Sigmoid colon (tissue), 4 donors: ENCODE data around the gene CEND1.

Experiments used
- CTCF ChIP-seq, 4 experiments: fragments of 450-650 bp in 3 of 4; fragments of 200-600 bp in 1 of 4; IDR thresholded peaks; one replicate each; pipeline ENCODE4 v1.5.1; 2016 to 2019; ENCODE audit warnings: antibody characterized with exemption in 4 of 4, mild to moderate bottlenecking in 3 of 4, moderate library complexity in 2 of 4
- POLR2A ChIP-seq, 2 donors: fragments of 450-650 bp; IDR thresholded peaks; one replicate each; pipeline ENCODE4 v1.6.1; 2016; ENCODE audit warnings: antibody characterized with exemption in 2 of 2, mild to moderate bottlenecking in 2 of 2, moderate library complexity in 2 of 2
- POLR2AphosphoS5 ChIP-seq, 4 donors: sonication (generic); formaldehyde crosslinking; IDR thresholded peaks; one replicate each; pipeline ENCODE4 v1.6.1; 2017; ENCODE audit warnings: antibody characterized with exemption in 4 of 4

DNA sequence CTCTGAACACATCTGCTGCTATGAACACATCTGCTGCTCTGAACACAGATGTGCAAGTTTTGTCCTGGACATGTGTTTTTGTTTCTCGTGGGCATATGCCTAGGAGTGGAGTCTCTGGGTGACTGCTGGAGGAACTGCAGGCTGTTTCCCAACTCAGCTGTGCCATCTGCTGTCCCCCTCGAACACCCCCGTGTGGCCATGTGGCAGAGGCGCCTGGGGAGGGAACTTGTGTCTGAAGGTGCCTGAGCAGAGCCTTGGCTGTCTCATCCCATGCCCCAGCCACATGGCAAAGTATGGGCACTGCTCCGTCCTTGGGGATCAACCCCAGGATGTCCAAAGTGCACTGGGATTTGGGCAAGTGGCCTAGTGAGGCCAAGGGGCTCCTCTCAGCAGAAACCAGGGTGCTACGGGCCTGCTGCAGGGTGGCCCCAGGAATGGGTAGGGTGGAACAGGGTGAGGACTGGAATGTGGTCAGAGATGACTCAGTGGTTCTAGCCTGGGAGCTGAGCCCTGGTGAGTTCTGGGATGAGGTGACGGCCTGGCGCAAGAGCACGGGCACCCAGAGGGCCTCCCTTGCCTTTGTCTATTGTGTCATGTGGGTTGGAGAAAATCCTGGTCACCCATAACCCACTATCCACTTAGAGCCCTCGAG, 27.3 kb downstream of the CEND1 start:
- TF ChIP-seq CTCF (IDR thresholded peaks at IDR 0.05) (no peak), POLR2A (IDR thresholded peaks at IDR 0.05) (no peak), POLR2AphosphoS5 (IDR thresholded peaks at IDR 0.05) (no peak)
